Erythroblast (primary cell): ENCODE measurements around the gene MRPL27.
"Not testable (repeated sequence)": the region's sequence is repeated elsewhere in the genome, so short reads cannot be mapped to it uniquely, and the experiment has no call there.

ENCODE experiments used
- GATA1 ChIP-seq: IDR thresholded peaks from 2 replicates; pipeline ENCODE4 v1.6.1; 2011; ENCODE audit warnings: low read depth, mild to moderate bottlenecking, control low read depth, low read length, moderate library complexity
- POLR2A ChIP-seq: IDR thresholded peaks from 2 replicates; pipeline ENCODE4 v1.6.1; 2011; ENCODE audit warnings: mild to moderate bottlenecking, low read length

- not testable (repeated sequence) for TF ChIP-seq POLR2A, GATA1
Observed at GRCh38 chr17:50333291-50334057, 39.5 kb downstream of the MRPL27 start.
